T-helper 2 cell treated with Interferon-gamma antibody and Interleukin-4, amounts not matched to agents 100 ng/mL and 5 ng/mL, for 36 hours (primary cell): ENCODE measurements around the gene ICAM3. TPM values are rescaled to one million over a fixed set of nuclear protein-coding genes. Genes with fewer than 3 reads are reported as not detected.
"Not testable (repeated sequence)": the region's sequence is repeated elsewhere in the genome, so short reads cannot be mapped to it uniquely, and the experiment has no call there.

ENCODE experiments used
- intact Hi-C: fragments of 100-400 bp; cut with micrococcal nuclease; formaldehyde crosslinking; loops from one replicate; pipeline ENCODE4 v1.15.1; 2023
- total RNA-seq: library from RNA; stranded (reverse); gene quantifications from 2 replicates; pipeline ENCODE4 v1.2.3, GENCODE V29; 2022

Gene ICAM3, protein sequence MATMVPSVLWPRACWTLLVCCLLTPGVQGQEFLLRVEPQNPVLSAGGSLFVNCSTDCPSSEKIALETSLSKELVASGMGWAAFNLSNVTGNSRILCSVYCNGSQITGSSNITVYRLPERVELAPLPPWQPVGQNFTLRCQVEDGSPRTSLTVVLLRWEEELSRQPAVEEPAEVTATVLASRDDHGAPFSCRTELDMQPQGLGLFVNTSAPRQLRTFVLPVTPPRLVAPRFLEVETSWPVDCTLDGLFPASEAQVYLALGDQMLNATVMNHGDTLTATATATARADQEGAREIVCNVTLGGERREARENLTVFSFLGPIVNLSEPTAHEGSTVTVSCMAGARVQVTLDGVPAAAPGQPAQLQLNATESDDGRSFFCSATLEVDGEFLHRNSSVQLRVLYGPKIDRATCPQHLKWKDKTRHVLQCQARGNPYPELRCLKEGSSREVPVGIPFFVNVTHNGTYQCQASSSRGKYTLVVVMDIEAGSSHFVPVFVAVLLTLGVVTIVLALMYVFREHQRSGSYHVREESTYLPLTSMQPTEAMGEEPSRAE
- total RNA-seq, result 183 and 185 TPM in 2 replicates

DNA sequence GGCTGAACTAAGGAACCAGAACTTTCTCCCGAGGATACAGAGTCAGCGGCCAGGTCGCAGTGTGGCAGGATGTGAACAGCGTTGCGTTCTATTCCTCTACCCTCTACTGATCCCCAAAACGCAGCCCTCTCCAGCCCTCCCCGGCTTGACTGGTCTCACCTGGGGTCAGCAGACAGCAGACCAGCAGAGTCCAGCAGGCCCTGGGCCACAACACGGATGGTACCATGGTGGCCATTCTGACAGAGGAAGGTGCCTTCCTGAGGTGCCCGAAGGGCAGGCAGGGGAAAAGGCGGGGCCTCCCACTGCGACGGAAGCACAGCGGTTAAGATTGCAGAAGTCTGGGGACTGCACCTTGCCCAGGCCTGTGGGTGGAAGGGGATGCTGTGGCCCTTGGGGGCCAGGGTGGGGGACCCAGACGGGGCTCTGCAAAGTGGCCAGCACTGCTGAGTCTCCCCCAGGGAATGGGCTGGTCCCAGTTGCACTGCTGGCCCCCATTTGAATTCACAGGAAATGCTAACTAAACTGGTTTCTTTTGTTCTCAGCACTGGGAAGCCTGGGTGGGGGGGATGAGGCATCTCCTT is at the start of gene ICAM3:
ICAM3 (minus strand) TSS at position 245 of the 581 bp plus-strand sequence; CDS start at position 235, 10 bp downstream.
- intact Hi-C loops, result loop anchor here (5.0 kb wide), 1 partner anchor 72 kb away; no protein-coding TSS in a partner anchor

DNA sequence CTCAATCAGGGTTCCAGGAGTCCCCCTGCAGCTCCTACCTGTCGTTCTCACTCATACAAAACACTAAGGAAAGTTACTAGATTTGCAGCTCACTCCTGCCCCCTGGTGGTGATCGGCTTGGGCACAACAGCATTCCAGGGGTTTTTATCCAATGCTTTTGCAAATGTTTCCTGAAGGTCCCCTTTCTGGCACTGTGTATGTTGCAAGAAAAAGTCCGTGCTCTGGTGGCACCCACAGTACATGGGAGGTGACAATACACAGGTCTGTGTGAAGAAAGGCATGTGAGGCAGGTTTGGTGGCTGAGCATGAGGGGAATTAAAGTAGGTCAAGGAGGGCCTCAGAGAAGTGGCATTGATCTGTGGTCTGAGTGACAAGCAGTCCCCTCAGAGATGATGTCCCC is 49.5 kb upstream of the ICAM3 start:
- intact Hi-C loops, result loop anchor here (1.0 kb wide), 2 partner anchors 120 to 455 kb away; no protein-coding TSS in a partner anchor

DNA sequence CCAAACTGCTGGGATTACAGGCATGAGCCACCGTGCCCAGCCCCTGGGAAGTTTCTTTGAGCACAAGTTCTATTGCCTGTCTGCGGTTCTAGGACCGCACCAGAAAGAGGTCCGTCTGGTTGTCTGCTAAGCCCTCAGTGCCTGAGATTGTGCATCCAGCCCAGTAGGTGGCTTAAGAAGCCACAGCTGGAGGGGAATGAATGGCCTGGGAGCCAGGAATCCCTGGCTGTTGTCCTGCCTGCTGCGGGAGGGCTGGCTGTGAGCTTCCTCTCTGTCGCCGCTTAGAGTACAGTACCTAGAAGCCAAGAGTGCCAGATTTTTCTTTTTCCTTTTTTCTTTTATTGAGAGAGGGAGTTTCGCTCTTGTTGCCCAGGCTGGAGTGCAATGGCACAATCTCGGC is 45.2 kb upstream of the ICAM3 start:
- intact Hi-C loops, result no loop called here

DNA sequence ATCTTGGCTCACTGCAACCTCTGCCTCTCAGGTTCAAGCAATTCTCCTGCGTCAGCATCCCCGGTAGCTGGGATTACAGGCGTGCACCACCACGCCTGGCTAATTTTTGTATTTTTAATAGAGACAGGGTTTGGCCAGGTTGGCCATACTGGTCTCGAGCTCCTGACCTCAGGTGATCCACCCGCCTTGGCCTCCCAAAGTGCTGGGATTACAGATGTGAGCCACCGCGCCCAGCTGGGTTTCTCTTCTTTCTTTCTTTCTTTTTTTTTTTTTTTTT is 43.7 kb upstream of the ICAM3 start:
- intact Hi-C loops, result not testable (repeated sequence)

DNA sequence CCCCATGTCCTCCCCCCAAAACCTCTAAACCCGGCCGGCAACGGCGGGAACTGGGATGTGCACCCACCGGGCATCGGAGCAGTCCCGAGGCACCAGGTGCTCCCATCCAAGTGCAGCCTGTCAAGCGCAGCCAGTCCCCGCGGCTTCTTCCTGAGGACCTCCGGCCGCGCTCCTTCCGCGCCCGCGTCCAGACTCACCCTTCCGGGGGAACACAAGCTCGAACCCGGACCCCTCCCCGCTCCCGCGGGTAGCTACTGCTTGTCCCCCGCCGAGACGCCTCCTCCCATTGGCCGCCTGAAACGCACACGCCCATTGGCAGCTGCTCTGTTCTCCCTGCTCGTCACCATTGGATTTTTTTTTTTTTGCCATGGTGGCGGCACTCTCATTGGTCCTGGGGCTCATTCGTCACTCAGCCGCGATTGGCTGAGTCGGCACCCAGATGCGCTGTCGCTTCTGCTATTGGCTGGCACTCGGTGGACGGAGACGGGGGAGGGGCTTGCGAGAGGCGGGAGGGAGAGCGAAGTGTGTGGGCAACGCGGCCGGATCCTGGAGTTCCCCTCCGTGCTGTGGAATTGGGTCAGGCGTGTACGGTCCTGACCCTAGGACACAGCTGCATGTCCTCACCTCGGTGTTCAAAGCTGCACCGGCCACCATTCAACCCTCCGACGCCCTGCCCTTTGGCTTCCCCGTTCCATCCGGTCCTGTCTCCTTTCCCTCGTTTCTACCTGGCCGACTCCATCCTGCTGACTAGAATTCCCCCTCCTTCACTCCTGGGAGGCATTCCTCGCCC is 41.1 kb upstream of the ICAM3 start, which contains the start of gene TYK2:
TYK2 (minus strand) TSS at position 260 of the 790 bp plus-strand sequence. CDS start 2,166 bp downstream, outside the sequence.
- intact Hi-C loops, result loop anchor here (1.0 to 2.0 kb wide), 3 partner anchors 23 to 110 kb away; partner anchors contain the start of genes CDC37, ICAM1 and RAVER1

DNA sequence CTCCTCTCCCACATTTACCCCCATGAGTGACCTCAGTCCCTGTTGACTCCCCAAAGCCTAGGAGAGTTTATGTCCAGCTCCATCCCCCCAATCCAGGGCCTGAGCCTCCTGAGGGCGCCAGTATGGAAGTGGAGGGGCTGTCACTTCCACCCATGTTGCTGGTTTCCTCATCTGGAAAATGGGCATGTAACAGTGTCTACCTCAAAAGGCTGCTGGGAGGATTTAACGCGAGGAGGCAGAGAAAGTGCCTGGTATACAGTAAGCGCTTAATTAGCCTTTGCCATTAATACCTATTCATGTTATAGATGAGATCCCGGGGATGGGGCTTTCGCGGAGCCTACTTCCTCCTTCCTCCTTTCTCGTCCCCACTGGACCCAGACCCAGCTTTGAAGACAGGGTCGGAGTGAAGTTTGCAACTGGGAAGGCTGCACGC is 40.5 kb upstream of the ICAM3 start:
- intact Hi-C loops, result loop anchor here (1.0 to 2.0 kb wide), 3 partner anchors 23 to 109 kb away; partner anchors contain the start of genes CDC37, ICAM1 and RAVER1

DNA sequence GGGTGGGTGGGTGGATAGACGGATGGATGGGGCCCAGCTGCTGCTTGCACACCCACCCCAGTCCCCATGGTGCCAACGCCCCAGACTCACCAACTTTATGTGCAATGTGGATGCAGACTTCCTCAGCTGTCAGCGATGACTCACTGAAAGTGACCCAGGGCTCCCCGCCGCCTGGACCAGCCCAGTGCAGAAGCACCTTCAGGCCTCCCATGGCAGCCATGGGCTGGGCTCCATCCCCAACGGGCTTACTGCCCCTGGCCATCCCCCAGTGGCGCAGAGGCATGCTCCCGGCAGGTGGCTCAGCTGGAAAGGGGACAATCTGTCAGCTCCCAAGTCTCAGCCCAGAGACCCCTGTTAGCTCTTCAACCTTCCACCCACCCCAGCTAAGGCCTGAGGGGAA is 38.7 kb upstream of the ICAM3 start:
- intact Hi-C loops, result no loop called here

DNA sequence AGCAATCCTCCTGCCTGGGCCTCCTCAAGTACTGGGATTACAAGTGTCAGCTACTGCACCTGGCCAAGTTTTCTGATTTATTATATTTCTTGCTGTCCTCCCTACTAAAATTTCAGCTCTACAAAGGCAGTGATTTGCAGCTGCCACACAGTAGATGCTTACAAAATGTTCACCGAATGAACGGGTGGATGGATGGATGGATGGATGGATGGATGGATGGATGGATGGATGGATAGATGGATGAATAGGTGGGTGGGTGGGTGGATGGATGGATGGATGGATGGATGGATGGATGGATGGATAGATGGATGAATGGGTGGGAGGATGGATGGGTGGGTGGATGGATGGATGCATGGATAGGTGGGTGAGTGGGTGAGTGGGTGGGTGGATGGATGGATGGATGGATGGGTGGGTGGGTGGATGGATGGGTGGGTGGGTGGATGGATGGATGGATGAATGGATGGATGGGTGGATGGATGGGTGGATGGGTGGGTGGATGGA is 37.8 kb upstream of the ICAM3 start:
- intact Hi-C loops, result not testable (repeated sequence)

DNA sequence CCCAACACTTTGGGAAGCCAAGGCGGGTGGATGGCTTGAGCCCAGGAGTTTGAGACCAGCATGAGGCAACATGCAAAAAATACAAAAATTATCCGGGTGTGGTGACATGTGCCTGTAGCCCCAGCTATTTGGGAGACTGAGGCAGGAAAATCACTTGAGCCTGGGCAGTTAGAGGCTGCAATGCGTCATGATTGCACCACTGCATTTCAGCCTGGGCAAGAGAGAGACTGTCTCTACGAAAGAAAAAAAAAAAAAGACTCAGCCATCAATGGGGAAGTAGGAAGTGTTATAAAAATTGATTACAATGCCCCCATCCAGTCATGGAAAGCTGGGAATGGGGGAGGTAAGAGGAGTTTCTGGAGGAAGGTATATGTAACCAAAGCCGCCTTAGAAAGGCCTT is 35.5 kb upstream of the ICAM3 start:
- intact Hi-C loops, result no loop called here

DNA sequence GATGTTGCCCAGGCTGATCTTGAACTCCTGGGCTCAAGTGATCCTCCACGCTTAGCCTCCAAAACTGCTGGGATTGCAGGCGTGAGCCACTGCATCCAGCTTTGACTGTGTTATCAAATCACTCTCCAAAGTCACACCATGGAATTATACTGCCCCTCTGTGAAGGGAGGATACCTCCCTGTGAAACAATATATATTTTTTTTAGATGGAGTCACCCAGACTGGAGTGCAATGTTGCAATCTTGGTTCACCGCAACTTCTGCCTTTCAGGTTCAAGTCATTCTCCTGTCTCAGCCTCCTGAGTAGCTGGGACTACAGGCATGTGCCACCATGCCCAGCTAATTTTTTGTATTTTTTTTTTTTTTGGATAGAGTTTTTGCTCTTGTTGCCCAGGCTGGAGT is 33.3 kb upstream of the ICAM3 start:
- intact Hi-C loops, result no loop called here

DNA sequence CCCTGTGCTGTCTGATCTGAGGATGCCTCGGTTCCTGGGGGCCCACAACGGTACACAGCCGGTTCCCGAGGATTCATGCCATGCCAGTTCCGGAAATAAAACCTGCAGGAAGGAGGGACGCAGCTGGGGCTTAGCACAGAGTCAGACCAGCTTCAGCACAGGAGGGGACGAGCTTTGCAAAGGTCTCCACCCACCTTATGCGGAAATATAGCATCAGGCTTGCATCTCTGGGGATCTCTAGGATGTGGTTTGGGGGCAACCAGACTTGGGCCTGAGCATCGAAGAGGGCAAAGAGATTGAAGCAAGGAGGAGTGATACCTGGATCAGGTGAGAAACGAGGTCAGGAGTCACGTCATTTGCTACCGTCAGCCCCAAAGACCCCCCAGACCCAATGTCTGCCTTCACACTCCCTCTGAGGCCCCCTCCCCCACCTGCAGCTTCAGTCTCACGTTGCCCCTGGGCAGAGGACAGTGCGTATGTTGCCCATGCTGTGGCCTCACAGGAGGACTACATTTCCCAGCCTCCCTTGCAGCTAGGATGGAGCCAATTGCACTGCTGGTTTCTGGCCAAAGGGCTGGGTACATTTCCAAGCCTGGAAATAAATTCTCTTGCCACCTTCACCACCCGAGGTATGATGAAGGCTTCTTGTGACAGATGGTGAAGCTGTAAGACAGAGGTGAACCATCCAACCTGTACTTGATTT is 28.8 kb upstream of the ICAM3 start:
- intact Hi-C loops, result no loop called here

DNA sequence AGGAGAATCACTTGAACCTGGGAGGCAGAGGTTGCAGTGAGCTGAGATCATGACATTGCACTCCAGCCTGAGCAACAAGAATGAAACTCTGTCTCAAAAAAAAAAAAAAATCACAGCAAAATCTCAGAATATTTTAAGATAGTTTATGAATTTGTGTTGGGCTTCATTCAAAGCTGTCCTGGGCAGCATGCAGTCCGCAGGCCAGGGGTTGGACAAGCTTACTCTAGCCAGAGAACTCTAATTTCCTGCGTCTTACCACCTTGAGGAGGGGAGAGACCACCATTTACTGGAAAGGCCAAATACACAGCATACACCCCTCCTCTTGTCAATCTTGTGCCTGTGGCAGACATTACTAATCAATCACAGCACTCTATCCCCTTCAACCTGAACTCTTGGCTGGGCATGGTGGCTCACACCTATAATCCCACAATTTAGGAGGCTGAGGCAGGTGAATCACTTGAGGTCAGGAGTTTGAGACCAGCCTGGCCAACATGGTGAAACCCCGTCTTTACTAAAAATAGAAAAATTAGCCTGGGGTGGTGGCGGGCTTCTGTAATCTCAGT is 27.6 kb upstream of the ICAM3 start:
- intact Hi-C loops, result not testable (repeated sequence)

DNA sequence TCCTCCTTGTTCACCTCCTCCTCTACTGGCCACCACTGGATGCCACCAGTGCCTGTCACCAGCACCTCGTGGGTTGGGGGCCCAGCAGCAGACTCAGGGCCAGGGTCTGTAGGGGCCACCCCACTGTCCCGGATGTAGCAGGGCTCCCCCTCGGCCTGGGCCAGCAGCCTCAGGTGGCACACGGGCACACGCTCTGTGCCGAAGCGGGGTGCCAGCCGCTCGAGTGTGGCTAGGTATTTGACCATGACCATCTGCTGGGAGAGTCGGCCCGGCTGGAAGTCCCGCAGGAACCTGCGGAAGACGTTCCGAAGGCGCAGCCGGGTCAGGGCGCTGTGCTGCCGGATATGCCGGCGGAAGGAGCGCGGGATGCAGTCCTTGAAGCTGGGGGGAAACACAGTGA is 26.1 kb upstream of the ICAM3 start:
- intact Hi-C loops, result no loop called here

DNA sequence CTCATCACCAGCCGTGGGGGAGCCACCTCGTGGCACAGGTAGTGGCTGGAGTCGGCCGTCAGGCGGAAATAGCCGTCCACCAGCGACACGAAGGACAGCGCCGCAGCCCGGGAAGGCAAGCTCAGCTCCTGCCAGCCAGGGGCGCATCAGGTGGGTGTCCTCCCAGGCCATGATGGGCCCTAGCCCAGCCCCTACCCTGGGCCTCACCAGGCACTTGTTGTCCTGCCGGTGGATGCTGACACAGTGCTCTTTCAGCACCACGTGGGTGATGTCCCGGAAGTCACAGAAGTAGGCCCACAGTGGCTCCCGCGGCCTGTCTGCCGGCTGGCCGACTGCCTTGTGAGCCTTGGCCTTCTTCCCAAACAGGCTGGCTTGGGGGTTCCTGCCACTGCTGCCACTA is 25.2 kb upstream of the ICAM3 start:
- intact Hi-C loops, result no loop called here

DNA sequence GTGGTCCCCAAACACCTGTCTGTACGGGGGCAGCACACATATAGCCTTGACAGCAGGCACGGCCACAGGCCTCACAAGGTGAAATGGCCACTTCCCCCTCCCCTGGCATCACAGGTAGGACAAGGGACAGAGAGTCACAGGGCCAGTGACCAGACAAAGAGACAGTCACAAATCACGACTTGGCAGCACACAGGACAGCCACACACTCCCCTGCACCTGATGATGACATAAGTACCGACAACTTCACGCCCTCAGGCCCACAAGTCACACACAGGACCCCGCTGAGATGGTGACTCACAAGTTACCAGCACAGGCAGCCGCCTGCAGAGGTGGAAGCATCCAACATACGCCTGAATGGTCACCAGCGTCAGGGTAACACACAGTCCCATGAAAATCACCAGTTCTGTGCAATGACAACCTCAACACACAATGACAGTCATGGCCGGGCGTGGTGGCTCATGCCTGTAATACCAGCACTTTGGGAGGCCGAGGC is 24.4 kb upstream of the ICAM3 start:
- intact Hi-C loops, result no loop called here

DNA sequence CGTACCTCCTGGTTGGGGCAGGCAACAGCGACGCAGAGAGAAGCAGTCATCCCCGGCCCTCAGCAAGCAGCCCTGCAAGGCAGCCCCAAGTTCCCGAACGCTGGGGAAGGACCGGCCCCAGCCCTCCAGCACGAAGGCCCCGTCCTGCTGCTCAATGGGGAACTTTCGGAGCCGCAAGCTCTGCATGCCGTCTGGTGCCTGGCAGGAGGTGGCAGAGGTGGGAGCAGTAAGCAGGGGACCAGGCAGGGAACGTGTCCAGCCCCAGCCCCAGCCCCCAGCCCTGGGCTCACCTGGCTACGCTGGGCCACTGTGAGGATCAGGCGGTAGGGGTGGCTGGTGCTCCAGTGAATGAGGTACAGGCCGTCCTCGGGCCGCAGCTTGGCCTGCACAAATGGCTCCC is 22.8 kb upstream of the ICAM3 start:
- intact Hi-C loops, result no loop called here

DNA sequence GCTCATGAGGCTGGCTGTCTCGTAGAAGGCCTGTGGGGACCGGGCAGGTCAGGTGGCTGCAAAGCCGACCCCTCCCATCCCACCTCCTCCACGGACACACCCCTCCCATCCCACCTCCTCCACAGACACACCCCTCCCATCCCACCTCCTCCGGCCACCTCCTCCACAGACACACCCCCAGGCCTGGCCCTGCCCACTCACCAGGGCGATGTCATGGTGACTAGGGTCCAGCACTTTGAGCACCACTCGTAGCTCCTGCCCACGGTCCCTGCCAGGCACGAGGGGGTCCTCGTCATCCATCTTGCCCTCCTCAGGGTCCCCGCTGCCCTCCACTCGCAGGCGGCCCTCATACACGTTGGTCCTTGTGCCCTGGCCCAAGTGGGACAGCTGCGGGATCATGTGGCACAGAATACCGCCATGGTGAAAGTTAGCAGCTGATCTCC is 22.2 kb upstream of the ICAM3 start:
- intact Hi-C loops, result no loop called here

DNA sequence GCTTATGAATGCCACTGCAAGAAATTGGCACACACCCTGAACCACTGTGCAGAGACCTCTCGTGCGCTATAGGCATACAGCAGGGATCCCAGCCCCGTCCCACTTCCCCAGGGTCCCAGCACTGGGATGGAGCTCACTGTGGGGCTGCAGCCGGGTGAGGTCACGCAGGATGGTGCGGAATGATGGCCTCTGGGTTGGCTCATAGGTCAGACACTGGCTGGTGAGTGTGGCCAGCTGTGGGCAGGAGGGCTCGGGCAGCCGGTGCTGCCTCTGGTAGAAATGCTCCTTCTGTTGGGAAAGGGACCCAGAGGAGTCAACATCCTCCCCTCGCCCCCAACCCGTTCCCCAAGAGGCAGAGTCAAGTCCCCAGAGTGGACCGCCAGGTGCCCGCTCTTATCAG is 17.0 kb upstream of the ICAM3 start:
- intact Hi-C loops, result no loop called here

DNA sequence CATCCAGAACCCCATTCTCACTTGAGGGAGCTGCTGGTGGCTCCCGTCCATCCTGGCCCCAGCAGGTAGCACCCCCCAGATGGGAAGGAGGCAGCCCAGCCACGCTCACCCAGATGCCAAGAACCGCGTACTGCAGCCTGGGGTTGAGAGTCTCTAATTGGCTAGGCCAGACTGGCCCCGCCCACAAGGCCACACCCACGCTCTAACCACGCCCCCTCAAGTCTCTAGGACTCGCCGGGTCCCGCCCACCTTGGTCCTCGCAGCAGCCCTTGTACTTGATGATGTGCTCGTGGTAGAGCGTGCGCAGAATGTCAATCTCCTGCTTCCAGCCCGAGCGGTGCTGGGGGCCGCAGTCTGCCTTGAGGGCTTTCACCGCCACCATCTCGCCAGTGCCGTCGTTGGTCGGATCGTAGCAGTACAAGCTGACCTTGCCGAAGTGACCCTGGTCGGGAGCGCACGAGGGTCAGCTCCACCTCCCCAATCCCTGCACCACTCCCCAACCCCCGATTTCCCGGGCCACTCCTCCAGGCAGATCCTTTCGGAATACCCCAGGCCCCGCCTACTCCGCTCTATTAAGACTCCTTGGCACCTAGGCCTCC is 14.5 kb upstream of the ICAM3 start:
- intact Hi-C loops, result no loop called here
